Measurements from ENCODE around the gene RASGRP3.

DNA sequence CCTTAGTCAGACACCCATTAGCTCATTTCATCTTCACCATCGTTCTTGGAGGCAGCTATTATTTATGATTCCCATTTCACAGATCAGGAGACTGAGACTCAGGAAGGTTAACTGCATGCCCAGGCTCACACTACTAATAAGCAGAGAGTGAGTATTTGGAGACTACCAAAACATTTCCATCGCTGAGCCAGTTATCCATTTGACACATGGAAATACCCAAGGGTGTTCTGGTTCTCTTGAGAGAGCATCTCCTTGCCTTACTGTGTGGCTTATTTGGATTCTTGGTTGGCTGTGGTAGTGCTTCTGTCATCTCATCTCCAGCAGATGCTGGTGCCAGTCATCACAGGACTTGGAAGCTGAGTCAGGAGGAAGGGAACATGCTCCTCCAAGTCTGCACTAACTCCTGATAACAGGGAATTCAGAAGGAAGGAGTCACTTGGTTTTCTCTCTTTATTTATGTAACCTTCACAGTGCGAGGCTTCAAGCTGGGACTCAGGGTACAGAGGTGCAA lies 55.2 kb downstream of the RASGRP3 start:
- no peak for TF ChIP-seq POLR2A (IDR thresholded peaks at IDR 0.05; ENCODE audit: low read depth)
- TF ChIP-seq, protein P1, sequence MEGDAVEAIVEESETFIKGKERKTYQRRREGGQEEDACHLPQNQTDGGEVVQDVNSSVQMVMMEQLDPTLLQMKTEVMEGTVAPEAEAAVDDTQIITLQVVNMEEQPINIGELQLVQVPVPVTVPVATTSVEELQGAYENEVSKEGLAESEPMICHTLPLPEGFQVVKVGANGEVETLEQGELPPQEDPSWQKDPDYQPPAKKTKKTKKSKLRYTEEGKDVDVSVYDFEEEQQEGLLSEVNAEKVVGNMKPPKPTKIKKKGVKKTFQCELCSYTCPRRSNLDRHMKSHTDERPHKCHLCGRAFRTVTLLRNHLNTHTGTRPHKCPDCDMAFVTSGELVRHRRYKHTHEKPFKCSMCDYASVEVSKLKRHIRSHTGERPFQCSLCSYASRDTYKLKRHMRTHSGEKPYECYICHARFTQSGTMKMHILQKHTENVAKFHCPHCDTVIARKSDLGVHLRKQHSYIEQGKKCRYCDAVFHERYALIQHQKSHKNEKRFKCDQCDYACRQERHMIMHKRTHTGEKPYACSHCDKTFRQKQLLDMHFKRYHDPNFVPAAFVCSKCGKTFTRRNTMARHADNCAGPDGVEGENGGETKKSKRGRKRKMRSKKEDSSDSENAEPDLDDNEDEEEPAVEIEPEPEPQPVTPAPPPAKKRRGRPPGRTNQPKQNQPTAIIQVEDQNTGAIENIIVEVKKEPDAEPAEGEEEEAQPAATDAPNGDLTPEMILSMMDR (IDR thresholded peaks at IDR 0.05): no peak
- TF ChIP-seq EP300 (IDR thresholded peaks at IDR 0.05): no peak
